NOMO-1 (cell line): ENCODE data around the gene MGST3.
"Not testable (repeated sequence)": the region's sequence is repeated elsewhere in the genome, so short reads cannot be mapped to it uniquely, and the experiment has no call there.

Experiments used
- DNase-seq, 2 experiments: peaks; one replicate each; lab custom pipeline; 2025; ENCODE audit not compliant: unreplicated experiment in 2 of 2; lab: John Stamatoyannopoulos, UW

Gene MGST3

DNA sequence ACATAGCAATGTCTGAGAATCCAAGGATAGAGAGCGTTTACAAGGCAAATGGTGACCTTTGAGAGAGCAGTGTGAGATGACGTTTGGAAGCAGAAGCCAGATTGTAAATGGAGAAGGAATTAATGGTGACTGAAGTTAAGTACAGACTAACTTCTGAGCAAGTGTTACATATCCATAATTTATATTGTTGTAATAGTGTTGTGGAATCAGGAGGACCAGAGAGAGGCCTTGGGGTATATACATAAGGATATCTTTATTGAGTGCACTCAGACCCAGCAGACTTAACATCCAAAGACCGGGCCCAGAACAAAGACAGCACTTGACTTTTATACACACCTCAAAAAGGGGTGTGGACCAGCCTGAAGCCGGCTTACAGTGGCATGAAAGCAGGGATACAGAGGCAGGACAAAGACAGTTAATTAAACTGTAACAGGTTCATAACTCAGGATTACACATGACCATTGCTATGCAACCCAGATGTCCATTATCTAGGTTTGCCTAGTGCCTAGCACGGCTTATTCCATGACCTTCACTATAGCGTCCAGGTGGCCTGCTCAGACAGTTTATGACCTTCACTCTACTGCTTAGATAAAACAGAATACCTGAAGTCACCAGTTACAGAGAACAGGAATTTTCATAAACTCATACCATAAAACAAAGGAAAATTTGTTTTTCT lies 2.7 kb upstream of the MGST3 start:
- no peak for DNase-seq

DNA sequence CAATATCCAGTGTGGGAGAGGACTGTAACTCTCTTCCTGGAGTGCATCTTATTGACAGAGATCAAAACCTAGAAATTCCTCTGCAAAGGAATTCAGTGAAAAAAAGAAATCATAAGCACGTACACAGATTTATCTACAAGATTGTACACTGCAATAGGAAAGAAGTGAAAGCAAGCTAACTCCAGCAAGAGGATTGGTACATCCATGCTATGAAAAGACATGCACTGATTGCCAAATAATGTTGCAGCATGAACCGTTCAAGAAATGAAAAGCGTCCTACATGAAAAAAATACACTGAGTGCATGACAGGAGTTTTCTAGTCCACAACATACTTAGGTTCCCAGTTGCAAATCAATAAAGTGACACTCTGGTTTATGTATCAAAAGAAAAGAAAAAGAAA lies 1.9 kb upstream of the MGST3 start:
- DNase-seq, result peak in 1 of 2 experiments; percentile 72

DNA sequence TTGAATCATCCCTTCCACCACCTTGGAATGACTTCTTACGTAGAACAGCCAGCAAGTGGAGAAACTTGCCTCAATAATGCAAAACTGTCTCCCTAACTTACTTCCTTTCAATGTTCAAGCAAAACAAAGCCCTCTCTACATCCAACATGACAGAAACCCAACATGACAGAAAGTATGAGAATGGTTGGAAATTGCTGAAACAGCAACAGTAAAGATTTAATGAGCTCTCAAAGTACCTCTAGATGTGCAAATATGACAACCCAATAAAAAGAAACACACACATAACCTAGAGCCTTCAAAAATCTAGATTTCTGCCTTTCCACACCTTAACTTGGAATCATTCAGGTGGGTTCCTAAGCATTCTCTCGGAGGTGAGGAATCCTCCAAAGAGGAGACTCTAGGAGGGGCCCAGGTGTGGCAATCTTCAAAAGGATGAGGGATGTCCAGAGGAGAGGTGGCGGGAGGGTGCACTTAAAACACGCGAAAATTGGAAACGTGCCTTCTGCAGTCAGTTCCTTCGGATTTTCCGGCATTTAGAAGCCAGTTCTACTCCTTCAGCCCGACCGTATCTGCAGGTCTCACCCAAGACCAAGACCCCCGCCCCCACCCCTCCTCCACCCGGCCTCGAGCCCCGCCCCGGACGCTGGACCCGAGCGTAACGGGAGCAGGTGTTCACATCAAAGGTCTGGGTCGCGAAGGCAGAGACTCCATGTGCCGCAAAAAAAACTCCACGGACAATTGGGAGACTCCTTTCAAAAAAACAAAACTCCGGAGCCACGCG lies 996 bp upstream of the MGST3 start:
- DNase-seq, result no peak

DNA sequence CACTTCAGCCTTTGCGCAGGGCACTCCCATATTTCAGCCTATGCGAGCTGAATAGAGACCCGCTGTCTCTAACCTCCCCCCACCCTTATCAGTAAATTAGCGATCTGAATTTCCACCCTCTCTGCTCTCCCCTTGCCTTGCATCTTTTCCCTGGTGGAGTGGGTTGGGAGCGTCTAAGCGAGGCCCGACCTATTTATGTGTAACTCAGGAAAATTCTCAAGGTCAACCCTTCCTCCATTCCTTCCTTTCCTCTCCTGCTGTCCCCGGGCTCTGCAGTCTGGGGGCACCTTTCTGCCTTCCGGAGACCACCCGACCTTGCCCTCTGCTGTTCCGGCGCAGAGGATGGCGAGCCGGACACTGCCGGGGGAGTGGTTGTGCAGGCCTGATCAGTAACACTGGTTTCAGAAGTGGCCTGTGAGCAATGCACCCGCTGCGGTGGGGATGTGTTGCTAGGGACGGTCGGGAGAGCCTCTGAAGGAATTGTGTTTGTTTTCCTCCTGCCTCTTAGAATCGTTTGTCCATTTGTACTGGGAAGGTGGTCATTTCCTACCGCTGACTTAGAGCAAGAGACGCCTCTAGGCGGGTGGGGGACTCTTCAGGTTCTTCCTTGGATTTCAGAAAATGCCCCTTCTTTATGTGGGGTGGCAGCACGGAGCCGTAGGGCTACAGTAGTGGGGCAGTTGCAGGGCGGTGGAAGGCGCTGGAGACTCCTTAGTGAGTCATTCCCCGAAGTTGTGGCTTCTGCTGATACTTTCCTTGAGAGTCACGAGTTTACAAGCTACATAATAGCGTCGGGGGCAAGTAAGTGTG lies 513 bp downstream of the MGST3 start:
- DNase-seq, result peak; percentile 58 to 74

DNA sequence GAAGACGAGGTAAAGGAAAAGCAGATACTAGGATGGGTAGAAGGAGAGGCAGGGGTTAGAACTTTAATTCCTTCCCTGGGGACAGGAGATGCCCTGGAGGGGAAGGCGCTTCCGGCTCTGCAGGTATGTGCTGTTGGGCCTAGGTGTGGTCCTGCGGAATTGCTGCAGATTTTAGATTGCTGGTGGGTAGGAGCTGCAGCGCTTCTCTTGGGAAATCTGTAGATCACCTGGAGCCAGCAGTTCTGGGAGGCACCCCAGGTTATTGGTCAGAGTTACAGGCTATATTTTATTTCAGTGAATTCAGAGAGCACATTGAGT lies 1.1 kb downstream of the MGST3 start:
- DNase-seq, result no peak

DNA sequence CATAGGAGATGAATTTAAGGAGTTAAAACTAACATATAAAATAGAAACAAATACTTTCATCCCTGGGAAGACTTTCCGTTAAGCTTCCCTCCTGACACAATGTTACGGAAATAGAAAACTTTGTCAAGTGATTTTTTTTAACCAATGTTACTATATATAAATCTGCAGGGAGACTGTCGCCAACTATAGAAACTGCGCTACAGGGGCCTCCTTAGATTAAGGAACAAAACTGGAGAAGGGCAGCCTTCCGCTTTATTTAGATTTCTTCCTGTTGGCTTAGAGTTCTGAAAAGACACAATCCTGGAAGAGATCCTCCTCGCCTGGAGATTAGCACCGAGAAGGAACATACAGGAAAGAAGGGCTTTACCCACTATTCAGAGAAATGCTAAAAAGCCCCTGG lies 1.5 kb downstream of the MGST3 start:
- peak in 1 of 2 experiments; percentile 14 for DNase-seq

DNA sequence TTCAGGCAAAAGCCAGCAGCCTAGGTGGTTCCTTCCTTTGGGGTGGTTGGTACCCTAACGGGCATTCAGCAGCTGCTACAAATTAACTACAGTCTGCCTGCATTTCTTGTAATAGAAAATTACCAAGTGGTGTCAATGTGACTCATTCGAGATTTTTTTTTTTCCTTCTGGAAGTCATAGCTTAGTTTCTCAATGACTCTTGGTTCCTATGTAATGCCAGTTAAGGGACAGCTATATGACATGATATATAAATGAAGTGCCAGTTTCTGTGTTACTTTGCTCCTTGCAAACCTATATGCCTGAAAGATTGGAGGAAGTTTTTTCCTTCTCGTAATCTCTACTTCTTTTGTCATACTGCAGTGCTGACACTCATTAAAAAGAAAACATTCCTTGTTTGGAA lies 2.6 kb downstream of the MGST3 start:
- DNase-seq, result peak in 1 of 2 experiments; percentile 29

DNA sequence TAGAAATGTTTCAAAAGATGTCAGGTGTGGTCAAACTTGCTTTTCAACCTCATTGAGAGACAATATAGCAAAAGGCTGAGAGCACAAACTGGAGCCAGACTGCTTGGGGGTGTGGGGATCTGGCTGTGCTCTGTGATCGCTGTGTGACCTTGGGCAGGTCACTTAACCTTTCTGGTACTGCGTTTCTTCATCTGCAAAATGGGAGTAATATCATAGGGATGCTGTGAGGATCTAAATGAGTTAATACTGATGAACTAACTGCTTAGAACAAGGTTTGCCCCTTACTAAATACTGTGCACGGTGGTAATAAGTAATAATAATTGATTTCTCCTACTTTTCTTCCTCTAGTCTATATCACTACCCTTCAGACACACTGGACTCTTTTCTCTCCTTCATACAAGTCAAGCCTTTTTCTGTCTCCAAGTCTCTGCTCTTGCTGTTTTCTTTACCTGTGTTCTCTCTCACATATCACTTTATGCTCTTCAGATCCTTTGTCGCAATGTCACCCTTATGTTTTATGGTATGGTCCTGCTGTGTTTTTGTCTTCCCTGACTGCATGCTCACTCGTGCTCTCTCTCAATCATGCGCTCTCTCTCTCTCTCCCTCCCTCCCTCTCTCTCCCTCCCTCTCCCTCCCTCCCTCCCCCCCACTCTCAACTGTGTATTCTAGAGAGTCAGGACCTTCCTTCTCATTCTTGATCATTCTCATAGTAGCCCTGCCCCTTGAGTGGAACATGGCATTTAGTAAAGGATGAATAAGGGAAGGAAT lies 3.3 kb downstream of the MGST3 start:
- no peak for DNase-seq

DNA sequence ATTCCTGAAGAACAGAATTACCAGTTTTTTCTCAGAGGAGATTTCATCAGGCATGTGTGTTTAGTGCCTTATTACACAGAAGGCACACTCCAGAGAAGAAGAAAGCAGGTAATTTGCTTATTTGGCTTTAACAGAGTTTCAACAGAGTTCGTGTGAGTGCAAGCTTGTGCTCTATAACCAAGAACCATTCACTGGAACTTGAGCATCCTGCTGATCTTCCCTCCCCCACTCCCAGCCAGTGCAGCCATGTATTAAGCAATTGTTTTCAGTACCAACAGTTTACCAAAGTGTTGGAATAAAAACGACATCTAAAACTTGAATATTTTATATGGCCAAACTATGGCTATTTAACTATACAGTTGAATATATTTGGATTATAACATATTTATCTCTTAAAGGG lies 4.3 kb downstream of the MGST3 start:
- DNase-seq, result peak in 1 of 2 experiments; percentile 5

DNA sequence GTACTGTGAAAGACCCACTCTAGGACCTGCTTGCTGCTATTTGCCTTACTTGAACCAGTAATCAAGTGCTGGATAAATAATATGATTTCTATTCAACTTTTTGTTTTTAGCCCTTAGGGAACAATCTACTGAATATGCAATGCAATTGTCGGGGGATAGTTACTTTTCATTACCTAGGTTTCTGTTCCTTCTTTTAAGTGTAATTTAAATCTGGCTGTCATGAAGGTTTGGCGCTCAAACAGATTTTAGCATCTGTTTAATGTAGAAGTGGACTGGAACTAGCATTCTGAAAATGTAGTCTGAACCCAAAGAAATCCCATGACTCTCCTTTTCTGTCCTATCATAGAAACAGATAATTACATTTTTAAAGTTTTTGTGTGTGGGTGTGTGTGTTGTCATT lies 4.8 kb downstream of the MGST3 start:
- DNase-seq, result peak; percentile 43 to 55

DNA sequence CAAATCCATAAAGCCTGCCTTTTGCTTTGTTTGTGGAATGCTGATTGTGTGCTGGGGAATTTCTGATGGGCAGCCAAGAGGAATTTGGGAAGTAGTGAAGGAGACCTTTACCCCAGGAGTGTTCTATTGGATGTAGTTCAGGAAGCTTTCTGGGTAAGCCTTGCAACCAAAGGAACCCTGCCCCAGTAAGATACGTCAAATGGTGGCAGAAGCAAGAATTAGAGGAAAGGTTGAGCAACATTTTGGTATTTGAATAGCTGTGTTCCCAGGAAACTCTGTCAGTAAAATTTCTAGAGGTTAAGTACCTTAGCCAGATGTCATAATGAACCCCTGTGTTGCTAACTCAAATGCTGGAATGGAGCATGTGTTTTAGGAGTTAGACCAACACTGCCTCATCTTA lies 6.4 kb downstream of the MGST3 start:
- no peak for DNase-seq

DNA sequence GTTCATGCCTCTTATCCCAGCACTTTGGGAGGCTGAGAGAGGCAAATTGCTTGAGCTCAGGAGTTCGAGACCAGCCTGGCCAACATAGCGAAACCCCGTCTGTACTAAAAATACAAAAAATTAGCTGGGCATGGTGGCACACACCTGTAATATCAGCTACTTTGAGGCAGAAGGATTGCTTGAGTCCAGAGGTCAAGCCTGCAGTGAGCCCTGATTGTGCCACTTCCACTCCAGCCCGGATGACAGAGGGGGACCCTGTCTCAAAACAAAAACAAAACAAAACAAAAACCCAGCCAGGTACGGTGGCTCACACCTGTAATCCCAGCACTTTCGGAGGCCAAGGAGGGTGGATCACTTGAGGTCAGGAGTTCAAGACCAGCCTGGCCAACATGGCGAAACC lies 7.2 kb downstream of the MGST3 start:
- not testable (repeated sequence) for DNase-seq

DNA sequence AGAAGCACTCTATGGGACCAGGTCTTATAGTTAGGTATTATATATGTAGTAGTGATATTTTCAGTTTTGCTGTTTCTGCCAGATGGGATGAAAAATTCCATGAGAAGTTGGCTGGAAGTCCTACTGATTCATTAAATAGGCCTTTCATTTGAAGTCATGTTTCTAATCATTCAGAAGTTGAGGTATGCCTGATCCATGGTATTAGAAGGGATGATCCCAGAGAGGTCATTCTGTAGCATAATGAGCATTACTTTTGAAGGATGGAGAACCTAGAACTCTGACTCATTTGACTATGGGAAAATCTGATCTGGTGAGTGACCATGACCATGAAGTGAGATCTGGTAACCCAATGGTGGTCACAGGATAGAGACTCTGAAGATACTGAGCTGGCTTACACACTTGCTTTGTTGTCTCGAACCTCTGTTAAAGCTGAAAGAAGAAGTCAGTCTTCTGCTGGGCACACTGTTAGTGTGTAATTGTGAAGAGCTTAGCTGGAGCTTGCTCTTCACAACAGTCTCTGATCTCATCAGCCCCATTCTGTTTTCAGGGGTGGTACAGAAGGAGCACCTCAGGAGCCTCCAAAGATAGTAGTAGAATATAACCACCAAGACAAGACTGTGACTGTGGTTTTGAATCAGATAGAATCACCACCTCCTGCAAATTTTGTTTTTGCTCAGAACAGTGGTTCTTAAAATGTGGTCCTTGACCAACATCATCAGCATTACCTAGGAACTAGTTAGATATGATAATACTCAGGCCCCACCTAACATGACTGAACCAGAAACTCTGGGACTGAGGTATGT lies 9.0 kb downstream of the MGST3 start:
- DNase-seq, result no peak

DNA sequence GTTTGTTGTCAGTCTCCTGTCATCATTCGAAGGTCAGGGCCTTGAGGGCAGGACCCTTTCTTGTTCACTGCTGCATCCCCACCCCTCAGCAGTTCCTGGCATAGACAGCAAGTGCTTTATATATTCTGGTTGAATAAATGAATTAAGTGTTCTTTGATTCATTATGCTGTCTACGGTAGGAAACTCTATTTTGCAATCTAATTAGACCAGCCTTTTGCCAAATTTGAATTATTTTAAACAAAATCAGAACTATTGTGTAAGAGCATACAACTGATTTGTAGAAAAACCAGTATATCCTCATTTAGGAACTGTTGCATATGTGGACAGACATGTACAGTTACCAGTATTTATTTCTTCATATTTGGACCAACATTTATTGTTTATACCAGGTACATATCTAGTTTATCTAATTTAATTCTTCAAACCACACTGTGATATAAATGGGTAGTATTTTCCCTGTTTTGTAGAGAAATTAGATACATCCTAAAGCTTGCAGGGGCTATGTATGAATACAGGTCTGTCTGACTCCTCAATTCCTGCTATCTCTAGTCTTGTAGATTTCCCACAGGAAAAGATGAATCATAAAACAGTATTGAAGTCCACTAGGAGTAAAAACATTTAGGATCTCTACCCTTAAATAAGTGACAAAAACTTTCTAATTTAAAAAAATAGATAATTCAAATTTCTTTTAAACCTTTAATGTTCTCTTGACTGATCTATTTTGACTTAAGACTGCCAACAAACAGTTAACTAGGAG lies 10.4 kb downstream of the MGST3 start:
- DNase-seq, result peak in 1 of 2 experiments; percentile 37

DNA sequence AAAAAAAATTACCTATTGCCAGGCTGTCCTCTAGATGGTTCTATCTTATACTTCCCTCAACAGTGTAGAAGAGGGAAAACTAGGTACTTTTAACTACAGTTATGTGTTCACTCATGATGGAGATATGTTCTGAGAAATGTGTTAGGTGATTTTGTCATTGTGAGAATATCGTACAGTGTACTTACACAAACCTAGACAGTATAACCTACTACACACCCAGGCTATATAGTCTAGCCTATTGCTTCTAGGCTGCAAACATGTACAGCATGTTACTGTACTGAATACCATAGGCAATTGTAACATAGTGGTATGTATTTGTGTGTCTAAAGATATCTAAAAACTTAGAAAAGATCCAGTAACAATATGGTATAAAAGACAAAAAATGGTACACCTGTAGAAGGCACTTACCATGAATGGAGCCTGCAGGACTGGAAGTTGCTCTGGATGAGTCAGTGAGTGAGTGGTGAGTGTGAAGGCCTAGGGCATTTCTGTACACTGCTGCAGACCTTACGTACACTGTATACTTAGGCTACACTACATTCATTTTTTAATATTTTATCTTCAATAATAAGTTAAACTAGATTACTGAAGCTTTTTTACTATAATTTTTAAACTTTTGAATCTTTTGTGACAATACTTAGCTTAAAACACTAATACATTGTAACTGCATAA lies 13.2 kb downstream of the MGST3 start:
- DNase-seq, result no peak

DNA sequence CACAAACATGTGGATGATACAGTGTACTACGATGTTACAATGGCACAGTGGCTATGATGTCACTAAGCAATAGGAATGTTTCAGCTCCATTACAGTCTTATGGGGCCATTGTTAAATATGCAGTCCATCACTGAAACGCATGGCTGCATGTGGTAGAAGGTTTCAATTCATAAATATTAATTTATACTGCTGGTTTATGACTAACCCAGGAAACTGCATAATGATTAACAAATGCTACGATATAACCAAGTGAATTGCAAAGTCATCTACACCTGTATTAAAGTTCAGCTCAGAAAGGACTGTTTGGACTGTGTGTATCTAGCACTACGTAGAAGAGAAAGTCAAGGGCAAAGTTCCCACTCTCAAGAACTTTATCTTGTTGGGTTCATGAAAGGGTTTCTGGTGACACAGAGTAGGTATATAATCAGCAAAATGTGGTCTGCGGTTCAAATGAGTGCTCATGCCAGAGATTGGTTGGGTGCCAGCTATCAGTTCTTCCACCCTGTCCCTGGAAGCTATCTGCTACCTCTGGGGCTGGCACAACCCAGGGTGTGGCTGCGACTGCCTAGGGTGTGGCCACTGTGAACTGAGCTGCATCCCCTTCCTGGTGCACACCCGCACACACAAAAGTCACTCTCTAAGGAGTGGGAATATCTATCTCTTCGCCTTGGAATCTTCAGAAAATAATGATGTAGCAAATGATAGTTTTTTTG lies 14.8 kb downstream of the MGST3 start:
- no peak for DNase-seq

DNA sequence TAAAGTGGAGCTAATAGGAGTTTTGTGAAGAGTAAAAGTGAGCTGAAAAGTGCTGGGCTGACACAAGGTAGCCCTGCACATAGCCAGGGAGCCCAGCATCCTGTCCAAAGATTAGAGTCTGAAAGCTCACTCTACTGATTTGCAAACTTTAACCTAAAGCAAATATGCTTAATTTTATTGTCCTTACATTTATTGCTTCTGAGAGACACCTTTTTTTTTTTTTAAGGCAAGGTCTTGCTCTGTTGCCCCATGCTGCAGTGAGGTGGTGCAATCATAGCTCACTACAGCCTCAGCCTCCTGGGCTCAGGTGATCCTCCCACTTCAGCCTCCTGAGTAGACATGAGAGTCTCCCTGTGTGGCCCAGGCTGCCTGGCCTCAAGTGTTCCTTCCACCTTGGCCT lies 16.5 kb downstream of the MGST3 start:
- DNase-seq, result no peak

DNA sequence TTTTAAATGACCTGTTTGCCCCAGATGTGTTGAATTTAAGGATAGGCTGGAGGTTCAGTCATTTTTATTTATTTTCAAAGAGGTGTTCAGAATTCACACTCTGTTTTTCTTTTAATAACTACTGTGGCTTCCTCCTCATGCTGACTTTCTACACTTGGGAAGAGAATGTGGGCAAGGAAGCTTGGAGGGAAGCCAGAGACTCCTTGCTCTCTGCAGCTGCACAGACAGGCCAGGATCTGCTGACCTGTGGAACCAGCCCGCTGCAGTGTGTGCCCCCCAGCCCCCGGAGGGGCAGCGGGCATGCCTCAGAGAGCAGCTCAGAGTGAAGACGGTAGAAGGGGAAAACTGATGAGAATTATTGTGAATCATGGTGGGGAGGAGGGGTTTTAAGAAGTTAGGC lies 16.9 kb downstream of the MGST3 start:
- DNase-seq, result no peak
